ENCODE results near the gene PTPRA. TPM values are rescaled to one million over a fixed set of nuclear protein-coding genes. Genes with fewer than 3 reads are reported as not detected.

PTPRA gene
- total and polyA plus RNA-seq, 9 of the 15 experiments (the other 6 are each of a cell fraction or from before 2014, with no cell fraction given): 3.4 to 80.5 (median 28.0) TPM

GRCh38 chr20:3014662-3015061 lies 141.4 kb downstream of the PTPRA start:
- ATAC-seq (no peak), DNase-seq (ENCODE audit: extremely low read depth in 1 of 4, low spot score in 3 of 4) (no peak), FAIRE-seq (no peak)
- H4K20me1 ChIP-seq (replicated peaks; ENCODE audit: control insufficient read depth, insufficient read depth, low read length): no peaks in the 10 kb centered on the region; the same call in 1 of the 2 replicates
- CTCF ChIA-PET (ENCODE audit: low intra/inter-chr PET ratio): no interaction called here
- no peaks in the 10 kb centered on the region for H3K9me3 ChIP-seq (replicated peaks; ENCODE audit: control insufficient read depth, insufficient read depth, low read depth, low read length)
- H3K27ac ChIP-seq (ENCODE audit: extremely low read depth, low read depth, low read length): no peak overlapping the region
- H3K36me3 ChIP-seq (ENCODE audit: control insufficient read depth, insufficient read depth, low read length): peaks cover 32% of the 10 kb centered on the region
- in situ Hi-C loops (cut with MboI) (no loop called here), intact Hi-C loops (cut with micrococcal nuclease) (no loop called here)
- H3K9me1 ChIP-seq (ENCODE audit: control insufficient read depth, insufficient read depth, low read length): no peaks in the 10 kb centered on the region
- no peaks in the 10 kb centered on the region for H3K27me3 ChIP-seq (ENCODE audit: control insufficient read depth in 2 of 2, insufficient read depth in 2 of 2, low read length in 2 of 2)
- no TSS peak for BruUV-seq (replicated peaks)
- no peak overlapping the region for H3K4me3 ChIP-seq
- no peak overlapping the region for H3K4me2 ChIP-seq (ENCODE audit: insufficient read depth, low read length)
- TF ChIP-seq, protein P1, sequence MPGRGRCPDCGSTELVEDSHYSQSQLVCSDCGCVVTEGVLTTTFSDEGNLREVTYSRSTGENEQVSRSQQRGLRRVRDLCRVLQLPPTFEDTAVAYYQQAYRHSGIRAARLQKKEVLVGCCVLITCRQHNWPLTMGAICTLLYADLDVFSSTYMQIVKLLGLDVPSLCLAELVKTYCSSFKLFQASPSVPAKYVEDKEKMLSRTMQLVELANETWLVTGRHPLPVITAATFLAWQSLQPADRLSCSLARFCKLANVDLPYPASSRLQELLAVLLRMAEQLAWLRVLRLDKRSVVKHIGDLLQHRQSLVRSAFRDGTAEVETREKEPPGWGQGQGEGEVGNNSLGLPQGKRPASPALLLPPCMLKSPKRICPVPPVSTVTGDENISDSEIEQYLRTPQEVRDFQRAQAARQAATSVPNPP (IDR thresholded peaks at IDR 0.05; ENCODE audit: borderline replicate concordance, insufficient read depth, insufficient read length): no peak
- TF ChIP-seq, protein P2, sequence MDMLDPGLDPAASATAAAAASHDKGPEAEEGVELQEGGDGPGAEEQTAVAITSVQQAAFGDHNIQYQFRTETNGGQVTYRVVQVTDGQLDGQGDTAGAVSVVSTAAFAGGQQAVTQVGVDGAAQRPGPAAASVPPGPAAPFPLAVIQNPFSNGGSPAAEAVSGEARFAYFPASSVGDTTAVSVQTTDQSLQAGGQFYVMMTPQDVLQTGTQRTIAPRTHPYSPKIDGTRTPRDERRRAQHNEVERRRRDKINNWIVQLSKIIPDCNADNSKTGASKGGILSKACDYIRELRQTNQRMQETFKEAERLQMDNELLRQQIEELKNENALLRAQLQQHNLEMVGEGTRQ (CRISPR knock-in tag; IDR thresholded peaks at IDR 0.05): no peak
- TF ChIP-seq FOXA3 (CRISPR knock-in tag; conservative IDR thresholded peaks at IDR 0.05 in 1 of 2, IDR thresholded peaks at IDR 0.05 in 1 of 2) (no peak), NFIX (CRISPR knock-in tag; IDR thresholded peaks at IDR 0.05; ENCODE audit: low read depth) (no peak), ZZZ3 (IDR thresholded peaks at IDR 0.05) (no peak), SAP30 (IDR thresholded peaks at IDR 0.05; ENCODE audit: borderline replicate concordance, insufficient read depth, low read depth, low read length, poor library complexity, severe bottlenecking) (no peak), NUFIP1 (IDR thresholded peaks at IDR 0.05; ENCODE audit: partially characterized antibody) (no peak), GMEB1 (CRISPR knock-in tag; IDR thresholded peaks at IDR 0.05) (no peak), ZNF316 (IDR thresholded peaks at IDR 0.05) (no peak), CBFA2T2 (conservative IDR thresholded peaks at IDR 0.05) (no peak), BRF1 (IDR thresholded peaks at IDR 0.05; ENCODE audit: borderline replicate concordance, extremely low read depth, insufficient read length) (no peak), CREB1 (IDR thresholded peaks at IDR 0.05) (no peak), CREB1 (CRISPR knock-in tag; IDR thresholded peaks at IDR 0.05) (no peak), SLC30A9 (CRISPR knock-in tag; IDR thresholded peaks at IDR 0.05) (no peak), TAL1 (IDR thresholded peaks at IDR 0.05) (no peak)
- TF ChIP-seq, protein P3, sequence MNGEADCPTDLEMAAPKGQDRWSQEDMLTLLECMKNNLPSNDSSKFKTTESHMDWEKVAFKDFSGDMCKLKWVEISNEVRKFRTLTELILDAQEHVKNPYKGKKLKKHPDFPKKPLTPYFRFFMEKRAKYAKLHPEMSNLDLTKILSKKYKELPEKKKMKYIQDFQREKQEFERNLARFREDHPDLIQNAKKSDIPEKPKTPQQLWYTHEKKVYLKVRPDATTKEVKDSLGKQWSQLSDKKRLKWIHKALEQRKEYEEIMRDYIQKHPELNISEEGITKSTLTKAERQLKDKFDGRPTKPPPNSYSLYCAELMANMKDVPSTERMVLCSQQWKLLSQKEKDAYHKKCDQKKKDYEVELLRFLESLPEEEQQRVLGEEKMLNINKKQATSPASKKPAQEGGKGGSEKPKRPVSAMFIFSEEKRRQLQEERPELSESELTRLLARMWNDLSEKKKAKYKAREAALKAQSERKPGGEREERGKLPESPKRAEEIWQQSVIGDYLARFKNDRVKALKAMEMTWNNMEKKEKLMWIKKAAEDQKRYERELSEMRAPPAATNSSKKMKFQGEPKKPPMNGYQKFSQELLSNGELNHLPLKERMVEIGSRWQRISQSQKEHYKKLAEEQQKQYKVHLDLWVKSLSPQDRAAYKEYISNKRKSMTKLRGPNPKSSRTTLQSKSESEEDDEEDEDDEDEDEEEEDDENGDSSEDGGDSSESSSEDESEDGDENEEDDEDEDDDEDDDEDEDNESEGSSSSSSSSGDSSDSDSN (IDR thresholded peaks at IDR 0.05; ENCODE audit: borderline replicate concordance in 1 of 2, low read depth in 2 of 2, low read length in 2 of 2): no peak
- 89% methylated on average over 3 of the region's 3 CpGs for WGBS (ENCODE audit: insufficient coverage, low coverage, missing lambda C conversion rate)
- no peak overlapping the region for H3K9ac ChIP-seq (ENCODE audit: insufficient read depth in 1 of 2, low read depth in 2 of 2, low read length in 2 of 2)
- H3K79me2 ChIP-seq (ENCODE audit: control insufficient read depth, insufficient read depth, low read length): no peaks in the 10 kb centered on the region
- no peak overlapping the region for H2AFZ ChIP-seq (ENCODE audit: low read depth, low read length)
- H3K4me1 ChIP-seq (replicated peaks in 1 of 2; ENCODE audit: control insufficient read depth in 2 of 2, insufficient read depth in 2 of 2, low read length in 2 of 2): no peaks in the 10 kb centered on the region
- POLR2A ChIA-PET: no interaction called here

Data from K562 (cell line).